MM.1S (cell line): ENCODE measurements around the gene EID2.
A peak's percentile ranks its signal among the peaks of the same experiment; 100 is the strongest.

Source experiments
- DNase-seq: peaks from one replicate; pipeline ENCODE4 v3.0.0-alpha.2; 2015
- H2AFZ ChIP-seq: fragments of 300-600 bp; sonication (generic); 2 replicates; pipeline ENCODE4 v1.6.0; 2016; ENCODE audit warnings: antibody characterized with exemption, low read length
- H3F3A ChIP-seq: fragments of 300-600 bp; sonication (generic); 2 replicates; pipeline ENCODE4 v1.6.1; 2016; ENCODE audit warnings: mild to moderate bottlenecking, antibody characterized with exemption, low read length, moderate library complexity, mixed read lengths; ENCODE audit not compliant: insufficient read depth
- H3K27ac ChIP-seq: fragments of 300-600 bp; sonication (generic); 2 replicates; pipeline ENCODE4 v1.5.1; 2016; ENCODE audit warnings: mild to moderate bottlenecking, low read length
- H3K27me3 ChIP-seq: fragments of 300-600 bp; sonication (generic); replicated peaks from 2 replicates; pipeline ENCODE4 v1.6.0; 2016; ENCODE audit warnings: low read length; ENCODE audit not compliant: insufficient read depth
- H3K36me3 ChIP-seq: fragments of 300-600 bp; sonication (generic); replicated peaks from 2 replicates; pipeline ENCODE4 v1.6.1; 2016; ENCODE audit warnings: mild to moderate bottlenecking, low read length, mixed read lengths; ENCODE audit not compliant: insufficient read depth
- H3K4me1 ChIP-seq: fragments of 300-600 bp; sonication (generic); 2 replicates; pipeline ENCODE4 v1.6.1; 2016; ENCODE audit warnings: low read length, mixed read lengths
- H3K4me2 ChIP-seq: fragments of 300-600 bp; sonication (generic); 2 replicates; pipeline ENCODE4 v1.6.0; 2016; ENCODE audit warnings: low read depth, low read length
- H3K4me3 ChIP-seq: fragments of 300-600 bp; sonication (generic); 2 replicates; pipeline ENCODE4 v1.5.1; 2016; ENCODE audit warnings: low read length, mixed read lengths
- H3K79me2 ChIP-seq: fragments of 300-600 bp; sonication (generic); 2 replicates; pipeline ENCODE4 v1.6.1; 2016; ENCODE audit warnings: mixed run types, low read length, mixed read lengths
- H3K9ac ChIP-seq: fragments of 300-600 bp; sonication (generic); 2 replicates; pipeline ENCODE4 v1.6.1; 2016; ENCODE audit warnings: low read length, mixed read lengths
- H3K9me2 ChIP-seq: fragments of 300-600 bp; sonication (generic); replicated peaks from 2 replicates; pipeline ENCODE4 v1.6.1; 2016; ENCODE audit warnings: mild to moderate bottlenecking, low read length, mixed read lengths; ENCODE audit not compliant: insufficient read depth
- H3K9me3 ChIP-seq: fragments of 300-600 bp; sonication (generic); replicated peaks from 2 replicates; pipeline ENCODE4 v1.6.1; 2016; ENCODE audit warnings: mild to moderate bottlenecking, low read length, mixed read lengths; ENCODE audit not compliant: insufficient read depth
- H4K20me1 ChIP-seq: fragments of 300-600 bp; sonication (generic); 2 replicates; pipeline ENCODE4 v1.6.1; 2016; ENCODE audit warnings: mild to moderate bottlenecking, low read length, moderate library complexity, mixed read lengths; ENCODE audit not compliant: insufficient read depth
- EZH2 ChIP-seq: fragments of 300-600 bp; sonication (generic); optimal IDR thresholded peaks from 2 replicates; pipeline ENCODE3; 2017; ENCODE audit warnings: low read depth, mild to moderate bottlenecking, antibody characterized with exemption, low read length, mixed read lengths
- EZH2phosphoT487 ChIP-seq: fragments of 300-600 bp; sonication (generic); IDR thresholded peaks from 2 replicates; pipeline ENCODE4 v1.6.1; 2018; ENCODE audit warnings: antibody characterized with exemption, low read length
- TF ChIP-seq, protein P1 (sequence below): fragments of 300-600 bp; sonication (generic); IDR thresholded peaks from 2 replicates; pipeline ENCODE4 v1.5.1; 2016; ENCODE audit warnings: antibody characterized with exemption, low read length, mixed read lengths

The EID2 gene

DNA sequence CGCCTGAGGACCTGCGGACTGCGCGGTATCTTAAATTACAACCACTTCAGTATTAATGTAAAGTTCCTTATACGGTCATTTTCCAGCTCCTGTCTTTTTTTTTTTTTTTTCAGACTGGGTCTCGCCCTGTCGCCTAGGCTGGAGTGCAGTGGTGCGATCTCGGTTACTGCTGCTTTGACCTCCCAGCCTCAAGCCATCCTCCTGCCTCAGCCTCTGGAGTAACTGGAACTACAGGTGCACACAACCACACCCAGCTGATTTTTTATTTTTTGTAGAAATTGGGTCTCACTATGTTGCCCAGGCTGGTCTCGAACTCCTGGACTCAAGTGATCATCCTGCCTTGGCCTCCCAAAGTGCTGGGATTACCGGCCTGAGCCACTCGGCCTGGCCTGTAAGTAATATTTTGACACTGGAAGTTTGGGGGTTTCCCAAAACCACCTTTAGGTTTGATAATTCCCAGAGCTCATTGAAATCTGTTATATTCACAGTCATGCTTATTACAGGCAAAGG lies 6.9 kb downstream of the EID2 start:
- H2AFZ ChIP-seq = no peak overlapping the region; the same call in 1 of the 2 replicates
- H3K4me2 ChIP-seq = peak overlapping the region; percentile 12; the same call in 1 of the 2 replicates
- H3K4me3 ChIP-seq = no peak overlapping the region

DNA sequence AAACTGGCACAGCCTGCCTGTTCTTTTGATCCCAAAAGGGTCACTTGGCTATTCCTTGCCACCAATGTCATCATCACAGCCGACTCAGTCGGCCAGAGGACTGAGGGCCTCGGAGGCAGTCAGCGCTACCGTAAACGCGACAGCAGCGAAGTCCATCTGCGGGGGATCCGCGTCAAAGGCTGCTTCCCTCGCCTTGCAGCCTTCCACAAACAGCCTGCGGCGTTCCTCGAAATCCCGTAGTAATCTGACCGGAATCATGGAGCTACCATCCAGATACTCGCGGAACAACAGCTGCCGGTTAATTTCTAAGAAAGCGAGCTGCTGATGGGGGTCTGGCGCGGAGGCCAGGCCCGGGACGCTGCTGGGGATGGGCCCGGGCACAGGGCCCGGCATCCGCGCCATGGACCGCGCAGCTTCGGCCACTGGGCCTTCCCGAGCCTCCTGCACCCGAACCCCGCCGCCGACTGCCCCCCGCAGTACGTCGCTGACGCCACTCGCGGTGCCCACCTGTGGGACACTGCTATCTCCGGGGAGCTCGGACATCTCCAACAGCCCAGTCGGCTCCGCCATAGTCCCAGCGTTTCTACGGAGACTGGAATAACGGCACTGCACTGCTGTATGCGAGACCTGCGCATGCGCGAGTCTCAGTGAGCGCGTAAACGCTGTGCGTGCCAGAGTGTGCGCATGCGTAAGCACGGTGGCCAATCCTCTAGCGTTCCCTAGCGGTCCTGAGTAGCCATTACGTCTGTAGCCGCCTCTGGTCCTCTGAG lies 7.5 kb downstream of the EID2 start, which contains the start of gene EID2B:
EID2B (minus strand) TSS at position 620 of the 770 bp plus-strand sequence; CDS start at position 570, 50 bp downstream.
- no peaks in the 10 kb centered on the region for H3K9me2 ChIP-seq
- no peaks in the 10 kb centered on the region for H3K9me3 ChIP-seq
- H3K4me2 ChIP-seq = peak within 1 kb of the TSS; percentile 96
- H2AFZ ChIP-seq = peak within 1 kb of the TSS; percentile 89
- H3K4me1 ChIP-seq = peaks cover 4% of the 10 kb centered on the region; the same call in 1 of the 2 replicates
- H3K79me2 ChIP-seq = peaks cover 13% of the 10 kb centered on the region
- 0 out of 2 replicates have a peak, but pooled peaks cover 3% of the 10 kb centered on the region for H3F3A ChIP-seq
- H3K9ac ChIP-seq = peak within 1 kb of the TSS; percentile 74
- no peak within 1 kb of the TSS for H3K27ac ChIP-seq
- no peaks in the 10 kb centered on the region for H3K27me3 ChIP-seq
- TF ChIP-seq, protein P1, sequence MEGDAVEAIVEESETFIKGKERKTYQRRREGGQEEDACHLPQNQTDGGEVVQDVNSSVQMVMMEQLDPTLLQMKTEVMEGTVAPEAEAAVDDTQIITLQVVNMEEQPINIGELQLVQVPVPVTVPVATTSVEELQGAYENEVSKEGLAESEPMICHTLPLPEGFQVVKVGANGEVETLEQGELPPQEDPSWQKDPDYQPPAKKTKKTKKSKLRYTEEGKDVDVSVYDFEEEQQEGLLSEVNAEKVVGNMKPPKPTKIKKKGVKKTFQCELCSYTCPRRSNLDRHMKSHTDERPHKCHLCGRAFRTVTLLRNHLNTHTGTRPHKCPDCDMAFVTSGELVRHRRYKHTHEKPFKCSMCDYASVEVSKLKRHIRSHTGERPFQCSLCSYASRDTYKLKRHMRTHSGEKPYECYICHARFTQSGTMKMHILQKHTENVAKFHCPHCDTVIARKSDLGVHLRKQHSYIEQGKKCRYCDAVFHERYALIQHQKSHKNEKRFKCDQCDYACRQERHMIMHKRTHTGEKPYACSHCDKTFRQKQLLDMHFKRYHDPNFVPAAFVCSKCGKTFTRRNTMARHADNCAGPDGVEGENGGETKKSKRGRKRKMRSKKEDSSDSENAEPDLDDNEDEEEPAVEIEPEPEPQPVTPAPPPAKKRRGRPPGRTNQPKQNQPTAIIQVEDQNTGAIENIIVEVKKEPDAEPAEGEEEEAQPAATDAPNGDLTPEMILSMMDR = peak; percentile 93
- TF ChIP-seq EZH2phosphoT487 = no peak
- no peak for TF ChIP-seq EZH2
- H3K36me3 ChIP-seq = no peaks in the 10 kb centered on the region
- H3K4me3 ChIP-seq = peak within 1 kb of the TSS; percentile 93
- peak; percentile 97 for DNase-seq
- H4K20me1 ChIP-seq = no peaks in the 10 kb centered on the region

More for the DNA sequence above, 6.9 kb downstream of the EID2 start:
- no peak for DNase-seq
- Histone ChIP-seq H4K20me1 (no peaks in the 10 kb centered on the region), H3K4me1 (peaks cover 4% of the 10 kb centered on the region; the same call in 1 of the 2 replicates), H3K27me3 (no peaks in the 10 kb centered on the region), H3K9me2 (no peaks in the 10 kb centered on the region), H3K27ac (no peak overlapping the region), H3K9me3 (no peaks in the 10 kb centered on the region), H3K9ac (no peak overlapping the region), H3K36me3 (no peaks in the 10 kb centered on the region), H3F3A (0 out of 2 replicates have a peak, but pooled peaks cover 3% of the 10 kb centered on the region), H3K79me2 (peaks cover 14% of the 10 kb centered on the region)
- TF ChIP-seq EZH2 = no peak
- TF ChIP-seq, protein P1 = no peak
- TF ChIP-seq EZH2phosphoT487 = no peak

DNA sequence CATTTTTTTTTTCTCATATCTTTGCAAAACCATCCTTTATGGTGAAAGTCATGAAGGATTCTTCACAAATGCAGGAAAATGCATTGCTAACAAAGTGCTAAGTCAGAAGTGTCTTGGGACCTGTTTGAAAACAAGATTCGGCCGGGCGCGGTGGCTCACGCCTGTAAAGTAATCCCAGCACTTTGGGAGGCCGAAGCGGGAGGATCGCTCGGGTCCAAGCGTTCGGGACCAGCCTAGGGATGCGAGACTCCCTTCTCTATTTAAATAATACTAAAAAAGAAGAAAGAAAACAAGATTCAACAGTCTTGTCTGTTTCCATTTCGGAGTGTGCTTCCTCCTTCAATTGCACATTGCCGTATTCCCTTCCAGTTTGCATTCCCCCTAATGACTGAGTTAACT lies 8.1 kb downstream of the EID2 start:
- H3K4me1 ChIP-seq = peaks cover 4% of the 10 kb centered on the region; the same call in 1 of the 2 replicates
- peak overlapping the region; percentile 93 for H3K4me3 ChIP-seq
- H3K36me3 ChIP-seq = no peaks in the 10 kb centered on the region
- no peaks in the 10 kb centered on the region for H3K27me3 ChIP-seq
- peak overlapping the region; percentile 89 for H2AFZ ChIP-seq
- no peak for TF ChIP-seq EZH2
- TF ChIP-seq, protein P1 = no peak
- TF ChIP-seq EZH2phosphoT487 = no peak
- no peaks in the 10 kb centered on the region for H4K20me1 ChIP-seq
- H3K9me2 ChIP-seq = no peaks in the 10 kb centered on the region
- no peak for DNase-seq
- peak overlapping the region; percentile 74 for H3K9ac ChIP-seq
- peaks cover 13% of the 10 kb centered on the region for H3K79me2 ChIP-seq
- no peaks in the 10 kb centered on the region for H3K9me3 ChIP-seq
- H3K27ac ChIP-seq = no peak overlapping the region
- H3K4me2 ChIP-seq = peak overlapping the region; percentile 96
- 0 out of 2 replicates have a peak, but pooled peaks cover 3% of the 10 kb centered on the region for H3F3A ChIP-seq
